Stimulated activated CD4-positive, alpha-beta T cell treated with anti-CD3 and anti-CD28 coated beads, Interleukin-2, amount 100 ng/mL, for 24 hours (primary cell): Measurements from ENCODE around the gene NDUFB3.
A peak's percentile ranks its signal among the peaks of the same experiment; 100 is the strongest.
"Not testable (repeated sequence)": the region's sequence is repeated elsewhere in the genome, so short reads cannot be mapped to it uniquely, and the experiment has no call there.

Experiments
- DNase-seq, 2 donors: peaks; one replicate each; pipeline ENCODE4 v3.0.0-alpha.2; 2020

NDUFB3 gene

GRCh38 chr2:201071479-201072200 lies at the start of gene NDUFB3, which contains the start of gene HYCC2:
Gene NDUFB3, plus strand, starts transcription at chr2:201072001. Its CDS starts 6,882 bp downstream, at chr2:201078883.
Gene HYCC2, minus strand, starts transcription at chr2:201071671. Its CDS starts 47,662 bp downstream, at chr2:201024009.
- peak; percentile 88 to 89 for DNase-seq

- DNase-seq = no peak
These were observed 47.3 kb upstream of the NDUFB3 start for GRCh38 chr2:201024518-201024917.

GRCh38 chr2:201034355-201034754 lies 37.4 kb upstream of the NDUFB3 start:
- not testable (repeated sequence) for DNase-seq

GRCh38 chr2:201038361-201038760 lies 33.4 kb upstream of the NDUFB3 start:
- DNase-seq = not testable (repeated sequence)

GRCh38 chr2:201038855-201039254 lies 32.9 kb upstream of the NDUFB3 start:
- no peak for DNase-seq

GRCh38 chr2:201040867-201041628 lies 30.8 kb upstream of the NDUFB3 start:
- no peak for DNase-seq

GRCh38 chr2:201042451-201042850 lies 29.4 kb upstream of the NDUFB3 start:
- not testable (repeated sequence) for DNase-seq

GRCh38 chr2:201043050-201043449 lies 28.8 kb upstream of the NDUFB3 start:
- DNase-seq = not testable (repeated sequence)

- no peak for DNase-seq
These were observed 24.9 kb upstream of the NDUFB3 start for GRCh38 chr2:201046881-201047280.

- DNase-seq = no peak
These were observed 22.3 kb upstream of the NDUFB3 start for GRCh38 chr2:201049455-201049854.

GRCh38 chr2:201057087-201057521 lies 14.7 kb upstream of the NDUFB3 start:
- no peak for DNase-seq

- no peak for DNase-seq
These were observed 14.0 kb upstream of the NDUFB3 start for GRCh38 chr2:201057715-201058248.

- DNase-seq = no peak
These were observed 12.9 kb upstream of the NDUFB3 start for GRCh38 chr2:201058914-201059313.

GRCh38 chr2:201059961-201060755 lies 11.6 kb upstream of the NDUFB3 start:
- DNase-seq = no peak

- peak; percentile 27 to 60 for DNase-seq
These were observed 8.3 kb upstream of the NDUFB3 start for GRCh38 chr2:201063516-201063915.

- no peak for DNase-seq
These were observed 6.9 kb upstream of the NDUFB3 start for GRCh38 chr2:201064797-201065329.

- DNase-seq = no peak
These were observed 788 bp upstream of the NDUFB3 start for GRCh38 chr2:201070948-201071478.

GRCh38 chr2:201072201-201072530 lies 365 bp downstream of the NDUFB3 start:
- DNase-seq = no peak

- DNase-seq = no peak
These were observed 1.3 kb downstream of the NDUFB3 start for GRCh38 chr2:201073071-201073470.

GRCh38 chr2:201074996-201075395 lies 3.2 kb downstream of the NDUFB3 start:
- no peak for DNase-seq

- no peak for DNase-seq
These were observed 13.1 kb downstream of the NDUFB3 start for GRCh38 chr2:201084863-201085262.

- DNase-seq = no peak
These were observed 18.8 kb downstream of the NDUFB3 start for GRCh38 chr2:201090574-201090973.
